ENCODE results near the gene BBC3. TPM values are rescaled to one million over a fixed set of nuclear protein-coding genes. Genes with fewer than 3 reads are reported as not detected.

The BBC3 gene
- total RNA-seq, 1 donor from 2014 or later, result 14.9 TPM

DNA sequence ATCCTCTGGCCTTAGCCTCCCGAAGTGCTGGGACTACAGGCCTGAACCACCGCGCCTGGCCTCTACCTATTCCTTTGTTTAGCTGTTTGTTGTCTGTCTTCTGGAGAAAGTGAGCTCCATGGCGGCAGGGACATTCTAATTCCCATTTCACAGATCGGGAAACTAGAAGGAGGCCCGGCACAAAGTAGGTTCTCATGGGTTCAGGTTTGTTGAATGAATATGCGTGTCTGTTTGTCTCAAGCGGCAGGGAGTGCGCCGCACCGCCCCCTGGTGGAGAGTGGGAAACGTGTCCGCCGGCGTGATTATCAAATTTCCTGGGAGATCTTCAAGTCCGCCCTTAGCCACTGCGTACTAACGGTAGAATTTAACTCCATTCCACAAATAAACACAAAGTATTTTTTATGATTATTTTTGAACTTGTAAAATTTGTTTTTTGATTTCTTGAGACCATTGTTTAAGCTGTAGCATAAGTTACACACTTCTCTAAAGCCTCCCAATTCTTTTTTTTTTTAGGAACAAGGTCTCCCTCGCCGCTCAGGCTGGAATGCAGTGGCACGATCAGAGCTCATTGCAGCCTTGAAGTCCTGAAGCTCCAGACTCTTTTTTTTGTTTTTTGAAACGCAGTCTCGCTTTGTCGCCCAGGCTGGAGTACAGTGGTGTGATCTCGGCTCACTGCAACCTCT is 16.4 kb upstream of the BBC3 start:
- intact Hi-C loops (cut with DNase I), result loop anchor here (1.0 to 10.0 kb wide), 2 partner anchors 98 to 623 kb away; partner anchors contain the start of gene PTGIR
- TF ChIP-seq, protein P1, sequence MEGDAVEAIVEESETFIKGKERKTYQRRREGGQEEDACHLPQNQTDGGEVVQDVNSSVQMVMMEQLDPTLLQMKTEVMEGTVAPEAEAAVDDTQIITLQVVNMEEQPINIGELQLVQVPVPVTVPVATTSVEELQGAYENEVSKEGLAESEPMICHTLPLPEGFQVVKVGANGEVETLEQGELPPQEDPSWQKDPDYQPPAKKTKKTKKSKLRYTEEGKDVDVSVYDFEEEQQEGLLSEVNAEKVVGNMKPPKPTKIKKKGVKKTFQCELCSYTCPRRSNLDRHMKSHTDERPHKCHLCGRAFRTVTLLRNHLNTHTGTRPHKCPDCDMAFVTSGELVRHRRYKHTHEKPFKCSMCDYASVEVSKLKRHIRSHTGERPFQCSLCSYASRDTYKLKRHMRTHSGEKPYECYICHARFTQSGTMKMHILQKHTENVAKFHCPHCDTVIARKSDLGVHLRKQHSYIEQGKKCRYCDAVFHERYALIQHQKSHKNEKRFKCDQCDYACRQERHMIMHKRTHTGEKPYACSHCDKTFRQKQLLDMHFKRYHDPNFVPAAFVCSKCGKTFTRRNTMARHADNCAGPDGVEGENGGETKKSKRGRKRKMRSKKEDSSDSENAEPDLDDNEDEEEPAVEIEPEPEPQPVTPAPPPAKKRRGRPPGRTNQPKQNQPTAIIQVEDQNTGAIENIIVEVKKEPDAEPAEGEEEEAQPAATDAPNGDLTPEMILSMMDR (IDR thresholded peaks at IDR 0.05), result peak; percentile 88 to 91 (median 89)
- no peaks in the 10 kb centered on the region for H3K27me3 ChIP-seq
- peaks cover 10 to 14% of the 10 kb centered on the region in 2 donors for H3K4me1 ChIP-seq
- no peak overlapping the region for H3K4me3 ChIP-seq
- no peaks in the 10 kb centered on the region for H3K9me3 ChIP-seq
- H3K27ac ChIP-seq, result no peak overlapping the region
- H3K36me3 ChIP-seq, result no peaks in the 10 kb centered on the region
- DNase-seq (ENCODE audit: low spot score in 2 of 2), result peak in 1 of 2 donors; percentile 90

DNA sequence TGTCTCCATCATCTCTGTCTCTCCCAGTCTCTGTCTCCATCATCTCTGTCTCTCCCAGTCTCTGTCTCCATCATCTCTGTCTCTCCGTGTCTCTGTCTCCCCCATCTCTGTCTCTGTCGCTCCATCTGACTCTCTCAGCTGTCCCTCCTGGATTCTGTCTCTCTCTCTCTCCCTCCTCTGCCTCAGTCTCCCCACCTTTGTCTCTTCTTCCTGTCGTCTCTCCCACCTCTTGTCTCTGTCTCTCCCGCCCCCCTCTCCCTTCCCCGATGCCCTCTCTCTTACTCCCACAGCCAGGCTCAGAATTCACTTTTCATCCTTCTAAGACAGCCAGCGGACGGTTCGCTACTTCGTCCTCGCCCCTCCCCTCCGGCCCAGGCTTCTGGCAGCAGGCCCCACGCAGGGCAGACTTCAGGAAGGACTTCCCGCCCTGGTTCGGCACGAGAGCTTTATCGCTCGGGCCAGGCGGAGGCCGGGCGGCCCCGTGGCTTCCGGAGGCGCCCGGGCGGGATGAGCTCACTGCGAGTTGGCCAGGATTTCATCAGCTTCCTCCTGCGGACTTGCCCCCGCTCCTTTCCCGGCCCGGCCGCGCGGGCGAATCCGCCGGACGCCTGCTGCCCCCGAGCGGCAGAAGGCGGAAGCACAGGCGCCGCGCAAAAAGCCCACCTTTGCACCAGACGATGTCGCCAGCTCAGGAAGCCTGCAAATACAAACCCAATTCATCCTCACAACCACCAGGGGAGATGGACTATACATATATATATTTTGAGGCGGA is 13.0 kb upstream of the BBC3 start:
- intact Hi-C loops (cut with DNase I), result loop anchor here (1.0 to 10.0 kb wide), 5 partner anchors 13 to 619 kb away; partner anchors contain the start of genes AP2S1, BBC3 and PTGIR
- Histone ChIP-seq H3K4me1 (peaks cover 27 to 35% of the 10 kb centered on the region in 2 donors), H3K4me3 (peak overlapping the region; percentile 45 to 58), H3K9me3 (no peaks in the 10 kb centered on the region), H3K27ac (peak overlapping the region; percentile 58 to 64), H3K27me3 (no peaks in the 10 kb centered on the region), H3K36me3 (no peaks in the 10 kb centered on the region)
- peak in 1 of 2 donors; percentile 97 for DNase-seq (ENCODE audit: low spot score in 2 of 2)
- TF ChIP-seq, protein P1 (IDR thresholded peaks at IDR 0.05), result peak; percentile 98 to 100 (median 99)

DNA sequence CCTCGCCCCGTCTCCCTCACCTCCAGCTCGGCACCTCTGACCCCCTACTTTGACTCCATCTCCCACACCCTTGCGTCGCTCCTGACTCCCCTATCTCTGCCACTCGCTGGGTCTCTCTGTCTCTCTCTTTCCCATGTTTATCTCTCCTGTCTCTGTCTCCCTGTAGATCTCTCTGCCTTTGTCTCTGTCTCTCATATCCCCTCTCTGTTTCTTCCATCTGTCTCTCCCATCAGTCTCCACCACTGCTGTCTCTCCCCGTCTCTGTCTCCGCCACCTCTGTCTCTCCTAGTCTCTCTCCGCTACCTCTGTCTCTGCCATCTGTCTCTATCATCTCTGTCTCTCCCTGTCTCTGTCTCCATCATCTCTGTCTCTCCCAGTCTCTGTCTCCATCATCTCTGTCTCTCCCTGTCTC is 12.4 kb upstream of the BBC3 start:
- Histone ChIP-seq H3K9me3 (no peaks in the 10 kb centered on the region), H3K27ac (peak overlapping the region; percentile 58 to 64)
- TF ChIP-seq, protein P1 (IDR thresholded peaks at IDR 0.05), result no peak

DNA sequence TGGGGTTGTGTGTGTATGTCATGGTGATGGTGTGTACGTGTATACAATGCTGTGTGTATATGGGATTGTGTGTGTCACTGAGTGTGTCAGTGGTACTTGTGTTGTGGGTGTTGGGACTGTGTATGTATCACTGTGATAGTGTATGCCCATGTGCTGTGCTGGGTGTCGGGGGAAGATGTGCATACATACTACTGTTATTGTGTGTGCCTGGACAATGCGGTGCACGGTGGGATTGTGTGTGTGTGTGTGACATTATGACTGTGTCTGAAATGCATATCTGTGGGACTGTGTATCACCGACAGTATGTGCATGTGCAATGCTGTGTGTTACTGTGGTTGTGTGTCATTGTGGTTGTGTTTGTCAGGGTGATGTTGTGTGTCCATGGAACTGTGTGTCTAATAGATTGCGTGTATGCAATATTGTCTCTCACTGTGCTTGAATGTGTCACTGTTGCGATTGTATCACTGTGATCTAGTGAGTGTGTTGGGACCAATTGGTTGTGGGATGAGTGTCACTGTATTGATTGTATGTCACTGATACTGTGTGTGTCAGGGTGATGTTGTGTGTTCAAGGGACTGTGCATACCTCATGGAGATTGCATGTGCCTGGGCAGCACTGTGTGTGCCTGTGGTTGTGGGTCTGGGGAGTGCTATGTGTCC is 11.0 kb upstream of the BBC3 start:
- no peaks in the 10 kb centered on the region for H3K36me3 ChIP-seq
- DNase-seq (ENCODE audit: low spot score in 2 of 2), result no peak
- intact Hi-C loops (cut with DNase I), result loop anchor here (5.0 to 10.0 kb wide), 2 partner anchors 390 to 617 kb away; partner anchors contain the start of genes AP2S1 and PTGIR
- TF ChIP-seq, protein P1 (IDR thresholded peaks at IDR 0.05), result no peak
- peaks cover 27 to 35% of the 10 kb centered on the region in 2 donors for H3K4me1 ChIP-seq
- peak overlapping the region; percentile 58 to 64 for H3K27ac ChIP-seq
- no peaks in the 10 kb centered on the region for H3K27me3 ChIP-seq
- H3K9me3 ChIP-seq, result no peaks in the 10 kb centered on the region
- H3K4me3 ChIP-seq, result no peak overlapping the region

More for the DNA sequence above, 12.4 kb upstream of the BBC3 start:
- peak overlapping the region; percentile 45 to 58 for H3K4me3 ChIP-seq
- H3K27me3 ChIP-seq, result no peaks in the 10 kb centered on the region
- H3K36me3 ChIP-seq, result no peaks in the 10 kb centered on the region
- intact Hi-C loops (cut with DNase I), result loop anchor here (5.0 to 10.0 kb wide), 2 partner anchors 391 to 619 kb away; partner anchors contain the start of genes AP2S1 and PTGIR
- DNase-seq (ENCODE audit: low spot score in 2 of 2), result no peak
- peaks cover 27 to 35% of the 10 kb centered on the region in 2 donors for H3K4me1 ChIP-seq

All from ascending aorta (tissue), 2 donors.